ENCODE data around the gene THSD7A.

GRCh38 chr7:11552676-11553296 lies 279.2 kb downstream of the THSD7A start:
- TF ChIP-seq CTCF (IDR thresholded peaks at IDR 0.05; ENCODE audit: poor library complexity, severe bottlenecking), result no peak
- no peak for TF ChIP-seq EP300 (conservative IDR thresholded peaks at IDR 0.05; ENCODE audit: poor library complexity, severe bottlenecking)
- no peak for TF ChIP-seq SMC3 (conservative IDR thresholded peaks at IDR 0.05; ENCODE audit: poor library complexity)
- no peak for TF ChIP-seq MXI1 (conservative IDR thresholded peaks at IDR 0.05; ENCODE audit: poor library complexity, severe bottlenecking)
- no peak for TF ChIP-seq POLR2AphosphoS5 (IDR thresholded peaks at IDR 0.05)
- no peak for TF ChIP-seq TAF1 (IDR thresholded peaks at IDR 0.05; ENCODE audit: low read depth)
- TF ChIP-seq EZH2 (IDR thresholded peaks at IDR 0.05; ENCODE audit: borderline replicate concordance, insufficient read depth, low read length, poor library complexity, severe bottlenecking), result no peak
